Activated CD8-positive, alpha-beta memory T cell treated with anti-CD3 and anti-CD28 coated beads for 4 hours (primary cell): ENCODE data around the gene KLHL17.

Source experiments
- DNase-seq, 2 donors: peaks; one replicate each; pipeline ENCODE4 v3.0.0-alpha.2; 2020; ENCODE audit warnings: low read depth in 2 of 2

The KLHL17 gene

DNA sequence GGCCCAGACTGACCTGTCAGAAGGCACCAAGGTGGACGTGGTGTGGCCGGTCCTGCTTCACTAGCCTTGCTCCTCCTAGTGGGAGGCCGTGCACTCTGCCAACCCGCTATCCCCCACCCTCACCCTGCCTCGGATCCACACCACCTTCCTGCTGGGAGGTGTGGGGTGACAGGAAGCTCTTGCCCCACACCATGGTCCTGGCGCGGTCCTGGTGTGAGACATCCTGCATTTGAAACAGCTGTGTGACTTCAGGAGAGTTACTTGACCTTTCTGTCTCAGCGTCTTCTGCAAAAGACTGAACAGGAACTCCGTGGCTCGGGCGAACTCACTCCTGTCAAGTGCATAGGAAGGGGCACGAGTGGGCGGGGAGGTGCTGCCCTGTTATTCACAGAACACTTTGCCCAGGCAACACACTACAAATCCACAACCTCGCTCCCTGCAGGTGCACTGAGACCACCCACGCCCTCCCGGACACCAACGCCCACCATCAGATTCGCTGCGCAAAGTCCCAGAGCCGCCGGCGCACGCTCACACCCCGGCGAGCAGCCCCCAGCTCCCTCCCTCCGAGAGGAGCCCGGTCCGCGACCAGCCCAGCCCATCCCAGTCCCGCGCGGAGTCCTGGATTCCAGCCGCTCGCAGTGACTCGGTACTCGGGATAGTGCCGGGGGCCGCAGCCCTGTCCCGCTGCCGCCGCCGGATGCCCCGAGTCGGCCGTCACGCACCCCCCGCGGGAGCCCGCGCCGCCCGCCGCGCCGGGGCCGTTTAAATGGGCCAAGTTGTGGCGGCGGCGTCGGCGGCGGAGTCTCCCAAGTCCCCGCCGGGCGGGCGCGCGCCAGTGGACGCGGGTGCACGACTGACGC is 37.0 kb upstream of the KLHL17 start, which contains the start of gene SAMD11:
Gene SAMD11 (plus strand): TSS at position 793 of the 860 bp plus-strand sequence. CDS start 509 bp downstream, outside the sequence.
- DNase-seq, result peak in 1 of 2 donors; percentile 20

DNA sequence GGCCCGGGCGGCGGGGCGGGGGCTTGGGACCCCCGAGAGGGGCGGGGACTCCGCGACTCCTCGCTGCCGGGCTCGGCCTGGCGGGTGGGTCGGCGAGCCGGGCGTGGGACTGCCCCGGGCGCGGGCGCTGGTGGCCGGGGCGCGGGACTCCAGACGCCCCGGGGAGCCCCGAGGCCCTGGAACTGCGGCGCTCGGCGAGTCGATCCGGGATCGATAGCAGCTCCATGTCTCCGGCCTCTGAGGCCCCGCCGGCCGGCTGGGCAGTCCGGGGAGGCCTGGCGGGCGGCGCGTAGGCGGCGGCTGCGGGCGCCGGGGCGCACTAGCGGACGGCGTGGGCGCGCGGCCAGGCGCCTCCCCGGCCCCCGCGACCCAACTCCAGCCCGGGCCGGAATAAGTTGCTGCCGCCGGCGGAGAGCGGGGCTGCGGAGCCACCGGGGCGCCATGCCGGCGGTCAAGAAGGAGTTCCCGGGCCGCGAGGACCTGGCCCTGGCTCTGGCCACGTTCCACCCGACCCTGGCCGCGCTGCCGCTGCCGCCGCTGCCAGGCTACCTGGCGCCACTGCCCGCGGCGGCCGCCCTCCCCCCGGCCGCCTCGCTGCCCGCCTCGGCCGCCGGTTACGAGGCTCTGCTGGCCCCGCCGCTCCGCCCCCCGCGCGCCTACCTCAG is 36.3 kb upstream of the KLHL17 start:
- no peak for DNase-seq

GRCh38 chr1:924656-925560 is 35.5 kb upstream of the KLHL17 start:
- DNase-seq, result no peak

DNA sequence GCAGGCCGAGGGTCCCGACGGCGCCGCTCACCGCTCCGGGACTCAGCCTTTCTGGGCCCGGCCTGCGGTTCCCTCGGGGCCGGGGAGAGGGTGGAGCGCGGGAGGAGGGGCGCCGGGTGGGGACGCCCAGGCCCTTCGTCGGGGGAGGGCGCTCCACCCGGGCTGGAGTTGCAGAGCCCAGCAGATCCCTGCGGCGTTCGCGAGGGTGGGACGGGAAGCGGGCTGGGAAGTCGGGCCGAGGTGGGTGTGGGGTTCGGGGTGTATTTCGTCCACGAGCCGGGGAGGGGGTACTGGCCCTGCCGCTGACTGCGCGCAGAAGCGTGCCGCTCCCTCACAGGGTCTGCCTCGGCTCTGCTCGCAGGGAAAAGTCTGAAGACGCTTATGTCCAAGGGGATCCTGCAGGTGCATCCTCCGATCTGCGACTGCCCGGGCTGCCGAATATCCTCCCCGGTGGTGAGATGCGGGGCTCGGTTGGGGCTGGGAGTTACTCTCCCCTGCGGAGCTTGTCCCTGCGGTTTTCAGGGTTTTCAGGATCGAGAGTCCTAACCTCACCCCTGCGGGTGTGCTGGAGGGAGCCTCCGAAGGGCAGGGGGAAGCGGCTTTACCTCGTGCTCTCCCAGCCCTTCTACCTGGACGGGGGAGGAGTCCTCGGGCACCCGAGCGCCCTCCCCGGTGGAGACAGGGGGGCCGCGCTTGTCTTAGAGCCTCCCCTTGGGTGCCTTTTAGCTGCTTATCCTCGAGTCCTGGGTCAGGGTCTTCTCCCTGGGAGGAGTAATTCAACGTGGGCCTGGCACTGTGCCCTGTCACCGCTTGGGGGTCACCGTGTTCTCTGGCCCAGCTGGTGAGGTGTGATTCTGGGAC is 34.6 kb upstream of the KLHL17 start:
- DNase-seq, result no peak

DNA sequence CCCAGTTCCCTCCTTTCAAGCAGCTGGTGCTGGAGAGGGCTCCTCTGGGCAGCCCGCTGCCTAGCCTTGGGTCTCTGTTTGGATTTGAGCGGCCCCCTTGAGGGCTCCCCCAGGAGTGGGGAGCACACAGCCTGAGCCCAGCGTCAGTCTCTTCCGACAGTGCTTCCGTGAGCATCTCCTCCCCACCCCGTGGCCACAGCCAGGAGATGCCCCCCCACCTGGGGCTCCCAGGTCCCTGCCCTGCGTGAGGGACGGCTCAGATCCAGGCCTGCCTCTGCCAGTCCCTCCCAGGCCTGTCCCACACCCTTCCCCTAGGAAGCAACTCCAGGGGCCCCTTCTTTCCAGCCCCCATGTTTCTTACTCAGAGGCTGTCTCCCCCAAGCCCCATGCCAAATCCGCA is 33.1 kb upstream of the KLHL17 start:
- DNase-seq, result no peak

DNA sequence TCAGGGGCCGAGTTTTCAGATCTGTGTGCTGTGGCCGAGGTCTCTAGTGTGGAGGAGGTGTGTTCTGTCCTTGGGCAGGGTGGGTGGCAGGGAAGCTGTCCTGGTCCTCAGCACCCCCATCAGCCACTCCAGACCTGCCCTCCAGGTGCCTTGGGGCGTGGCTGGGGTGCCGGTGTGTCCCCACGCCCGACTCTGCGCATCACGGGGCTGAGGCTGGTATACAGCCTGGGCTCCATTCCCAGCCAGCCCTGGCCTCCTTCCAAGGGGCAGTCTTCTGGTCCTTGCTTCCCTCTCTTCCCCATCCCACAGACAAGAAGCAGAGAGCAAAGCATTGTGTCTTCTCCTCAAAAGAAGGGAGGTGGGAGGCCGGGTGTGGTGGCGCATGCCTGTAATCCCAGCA is 32.6 kb upstream of the KLHL17 start:
- DNase-seq, result no peak

DNA sequence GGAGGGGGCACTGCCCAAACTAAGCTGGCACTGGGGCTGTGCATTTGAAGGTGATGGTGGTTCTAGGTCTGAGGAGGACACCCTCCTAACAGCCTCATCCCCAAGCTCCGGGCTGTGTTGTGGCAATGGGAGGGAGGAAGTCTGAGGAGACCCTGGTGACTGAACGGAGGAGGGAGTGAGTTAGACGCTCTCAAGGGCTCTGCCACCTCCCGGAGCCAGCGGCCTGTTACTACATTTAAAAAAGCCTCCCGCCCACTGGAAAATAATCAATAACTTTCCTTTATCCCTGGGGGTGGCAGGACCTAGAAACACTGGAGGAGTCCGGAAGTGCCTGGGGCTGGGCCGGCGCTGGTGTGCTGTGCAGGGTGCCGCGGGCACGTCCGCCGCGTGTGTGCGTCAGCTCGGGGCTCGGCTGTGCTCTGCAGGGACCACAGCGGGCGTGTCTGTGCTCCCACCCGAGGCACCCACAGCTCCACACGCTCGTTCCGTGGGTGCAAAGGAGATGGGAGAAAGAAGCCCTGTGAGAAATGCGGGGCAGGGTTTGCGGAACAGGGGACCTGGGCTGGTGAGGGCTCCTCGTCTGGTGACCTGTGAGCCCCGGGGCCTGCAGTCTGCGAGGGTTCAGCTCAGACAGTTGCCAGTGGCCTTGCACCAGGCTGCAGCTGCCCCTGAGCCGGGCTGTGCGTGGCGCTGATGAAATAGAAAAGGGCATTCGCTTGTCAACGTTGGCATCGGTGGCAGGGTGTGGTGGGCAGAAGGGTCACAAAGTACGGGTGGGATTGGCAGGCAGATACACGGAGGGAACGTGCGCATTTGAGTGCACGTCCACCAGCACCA is 31.3 kb upstream of the KLHL17 start:
- no peak for DNase-seq

GRCh38 chr1:929712-930632 is 30.4 kb upstream of the KLHL17 start:
- DNase-seq, result no peak

DNA sequence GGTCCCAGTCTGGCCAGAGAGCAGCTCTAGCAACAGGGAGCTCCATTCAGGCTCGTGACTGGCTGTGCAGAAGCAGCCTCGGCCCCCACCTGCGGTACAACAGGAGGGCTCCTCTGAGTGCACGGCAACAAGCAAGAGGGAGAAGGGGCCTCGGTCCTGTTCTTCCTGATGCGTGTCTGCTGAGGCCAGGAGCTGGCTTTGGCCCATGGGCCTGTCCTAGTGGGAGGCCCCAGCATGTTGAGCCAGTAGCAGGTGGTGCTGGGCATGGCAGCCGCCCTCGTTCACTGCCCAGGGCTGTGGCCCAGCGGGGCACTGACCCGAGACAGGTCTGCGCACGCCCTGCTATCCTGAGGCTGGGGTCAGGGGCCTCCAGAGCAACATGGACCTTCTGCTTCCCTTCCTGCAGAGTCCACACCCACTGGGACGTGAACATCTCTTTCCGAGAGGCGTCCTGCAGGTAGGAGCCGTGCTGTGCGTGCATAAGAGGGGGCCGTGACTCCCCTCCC is 29.7 kb upstream of the KLHL17 start:
- no peak for DNase-seq

DNA sequence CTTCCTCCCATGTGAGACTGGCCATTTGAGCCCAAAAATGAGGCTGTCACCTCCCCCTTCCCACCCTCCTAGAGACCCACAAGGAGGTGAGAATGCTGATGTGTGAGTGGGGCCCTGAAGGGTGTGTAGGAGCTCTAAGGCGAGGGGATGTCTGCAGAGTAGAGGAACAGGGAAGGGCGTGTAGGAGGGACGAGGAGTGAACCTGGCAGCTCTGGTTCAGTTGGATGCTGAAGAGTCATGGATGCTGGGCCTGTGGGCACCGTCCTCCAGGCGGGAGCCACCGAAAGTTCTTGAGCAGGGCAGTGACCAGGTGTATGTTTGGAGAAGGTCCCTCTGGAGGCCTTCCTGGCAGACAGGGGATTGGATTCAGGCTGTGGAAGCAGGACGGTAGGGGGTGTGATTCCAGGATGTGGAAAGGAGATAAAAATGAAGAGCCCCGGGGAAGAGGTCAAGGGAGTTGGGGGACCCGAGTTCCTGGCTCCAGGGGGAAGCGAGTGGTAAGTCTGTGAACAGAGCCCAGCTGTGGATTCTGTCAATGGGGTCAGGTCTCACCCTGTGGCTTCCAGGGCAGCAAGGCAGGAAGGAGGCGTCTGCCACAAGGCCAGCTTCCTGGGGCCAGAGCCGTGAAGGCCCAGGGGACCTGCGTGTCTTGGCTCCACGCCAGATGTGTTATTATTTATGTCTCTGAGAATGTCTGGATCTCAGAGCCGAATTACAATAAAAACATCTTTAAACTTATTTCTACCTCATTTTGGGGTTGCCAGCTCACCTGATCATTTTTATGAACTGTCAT is 28.8 kb upstream of the KLHL17 start:
- no peak for DNase-seq

DNA sequence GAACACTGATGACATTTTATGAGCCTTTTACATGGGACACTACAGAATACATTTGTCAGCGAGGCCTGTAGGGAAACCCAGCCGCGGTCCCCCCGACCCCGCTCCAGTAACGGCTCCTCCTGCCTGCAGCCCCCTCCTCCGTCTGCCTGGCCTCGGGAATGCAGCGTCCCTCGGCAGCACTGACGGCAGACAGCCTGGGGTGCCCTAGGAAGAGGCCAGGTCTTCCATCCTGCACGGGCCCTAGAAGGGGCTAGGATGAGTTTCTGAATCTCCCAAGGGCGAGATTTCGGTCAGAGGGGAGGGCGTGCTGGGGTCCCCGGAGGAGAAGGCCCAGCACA is 28.2 kb upstream of the KLHL17 start:
- no peak for DNase-seq

- DNase-seq, result no peak
Observed at GRCh38 chr1:932776-933602, 27.4 kb upstream of the KLHL17 start.

DNA sequence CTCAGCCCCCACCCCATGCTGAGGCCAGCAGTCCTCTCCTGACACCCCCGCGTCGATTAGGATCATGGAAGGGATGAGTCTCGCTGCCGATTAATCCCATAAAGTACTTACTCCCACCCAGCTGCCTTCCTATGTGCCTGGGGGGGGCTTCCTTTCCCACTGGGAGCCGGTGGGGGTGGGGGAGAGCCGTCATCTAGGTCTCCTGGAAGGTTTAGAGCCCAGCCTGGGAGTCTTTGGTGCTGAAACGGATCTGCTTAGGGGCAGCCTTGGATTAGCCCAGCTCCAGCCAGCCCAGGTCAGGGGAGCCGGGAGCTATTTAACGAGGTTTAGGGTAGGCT is 26.8 kb upstream of the KLHL17 start:
- no peak for DNase-seq

- DNase-seq, result no peak
Observed at GRCh38 chr1:934991-935750, 25.2 kb upstream of the KLHL17 start.

- no peak for DNase-seq
Observed at GRCh38 chr1:935751-936231, 24.6 kb upstream of the KLHL17 start.
